IMR-90 (cell line): ENCODE results near the gene INTS6L. TPM values are rescaled to one million over a fixed set of nuclear protein-coding genes. Genes with fewer than 3 reads are reported as not detected.

Source experiments
- ATAC-seq: fragments of 200-7000 bp; cut with Tn5 transposase; 2 replicates; pipeline ENCODE4 v1.9.1; 2020; ENCODE audit warnings: low read depth, mild to moderate bottlenecking, moderate library complexity
- BruUV-seq: library from RNA; stranded (reverse); fragments of 400-500 nt; replicated peaks from 2 replicates; lab custom pipeline; 2021; lab: Mats Ljungman, UMichigan
- CTCF ChIA-PET: fragments of 300-600 bp; formaldehyde crosslinking; extraction: SDS; loops from one replicate; lab custom pipeline; 2021; ENCODE audit warnings: antibody characterized with exemption; lab: Yijun Ruan, JAX
- POLR2A ChIA-PET: fragments of 300-600 bp; sonication (Branson Sonifier 250); formaldehyde crosslinking; loops from one replicate; lab custom pipeline; 2022; ENCODE audit warnings: antibody characterized with exemption; ENCODE audit not compliant: unreplicated experiment; lab: Charles Lee
- DNase-seq: peaks from one replicate; pipeline ENCODE4 v3.0.0; 2013
- H2AFZ ChIP-seq: replicated peaks from 2 replicates; pipeline ENCODE3; 2013; ENCODE audit warnings: low read length, mild to moderate bottlenecking; ENCODE audit not compliant: poor library complexity
- H2AK5ac ChIP-seq: 2 replicates; pipeline ENCODE4 v1.6.1; 2013; ENCODE audit warnings: low read depth, low read length, inconsistent platforms
- H2AK9ac ChIP-seq: replicated peaks from 2 replicates; pipeline ENCODE3; 2013; ENCODE audit warnings: mild to moderate bottlenecking, low read depth, low read length, moderate library complexity; ENCODE audit not compliant: poor library complexity
- H2BK120ac ChIP-seq: 2 replicates; pipeline ENCODE4 v1.6.1; 2013; ENCODE audit warnings: low read depth, low read length, inconsistent platforms
- H2BK15ac ChIP-seq: 3 replicates; pipeline ENCODE4 v1.6.1; 2013; ENCODE audit warnings: low read depth, low read length, inconsistent platforms
- H2BK20ac ChIP-seq: 2 replicates; pipeline ENCODE4 v1.6.1; 2013; ENCODE audit warnings: low read depth, mild to moderate bottlenecking, inconsistent platforms, low read length, moderate library complexity
- H2BK5ac ChIP-seq: 2 replicates; pipeline ENCODE4 v1.6.1; 2013; ENCODE audit warnings: mild to moderate bottlenecking, low read depth, low read length, inconsistent platforms; ENCODE audit not compliant: poor library complexity, severe bottlenecking
- H3K14ac ChIP-seq: replicated peaks from 2 replicates; pipeline ENCODE4 v1.6.1; 2013; ENCODE audit warnings: low read depth, low read length, inconsistent platforms
- H3K18ac ChIP-seq: 2 replicates; pipeline ENCODE4 v1.6.1; 2013; ENCODE audit warnings: low read depth, low read length, control low read depth
- H3K23ac ChIP-seq: 2 replicates; pipeline ENCODE4 v1.6.1; 2013; ENCODE audit warnings: low read depth, low read length, inconsistent platforms
- H3K27ac ChIP-seq: 2 replicates; pipeline ENCODE4 v1.5.1; 2013; ENCODE audit warnings: mild to moderate bottlenecking, control low read depth, low read length; ENCODE audit not compliant: insufficient read depth
- H3K27me3 ChIP-seq: 2 replicates; pipeline ENCODE4 v1.6.1; 2013; ENCODE audit warnings: low read length; ENCODE audit not compliant: control insufficient read depth, insufficient read depth
- H3K36me3 ChIP-seq: 2 replicates; pipeline ENCODE4 v1.6.1; 2013; ENCODE audit warnings: low read length, mixed read lengths; ENCODE audit not compliant: control insufficient read depth, insufficient read depth
- H3K4ac ChIP-seq: 2 replicates; pipeline ENCODE4 v1.6.1; 2013; ENCODE audit warnings: low read depth, low read length, inconsistent platforms
- H3K4me1 ChIP-seq: 2 replicates; pipeline ENCODE4 v1.6.1; 2013; ENCODE audit warnings: low read length, mixed read lengths; ENCODE audit not compliant: control insufficient read depth, insufficient read depth
- H3K4me2 ChIP-seq: 2 replicates; pipeline ENCODE4 v1.6.1; 2013; ENCODE audit warnings: low read depth, mild to moderate bottlenecking, control low read depth, low read length, moderate library complexity
- H3K4me3 ChIP-seq: 2 replicates; pipeline ENCODE4 v1.5.1; 2013; ENCODE audit warnings: low read depth, mild to moderate bottlenecking, control low read depth, low read length, moderate library complexity; ENCODE audit not compliant: insufficient read depth
- H3K56ac ChIP-seq: 2 replicates; pipeline ENCODE4 v1.6.1; 2013; ENCODE audit warnings: low read length, inconsistent platforms; ENCODE audit not compliant: insufficient read depth; ENCODE audit errors: extremely low read depth
- H3K79me1 ChIP-seq, 2 experiments: 2 replicates each; pipeline ENCODE4 v1.6.1; 2013; ENCODE audit warnings: low read length in 2 of 2, inconsistent platforms in 1 of 2, low read depth in 1 of 2
- H3K9ac ChIP-seq: 2 replicates; pipeline ENCODE4 v1.6.1; 2013; ENCODE audit warnings: low read depth, low read length, control low read depth
- H3K9me1 ChIP-seq: 2 replicates; pipeline ENCODE4 v1.6.1; 2013; ENCODE audit warnings: low read length, inconsistent platforms; ENCODE audit not compliant: insufficient read depth
- H3K9me3 ChIP-seq: 2 replicates; pipeline ENCODE4 v1.6.1; 2013; ENCODE audit warnings: low read length; ENCODE audit not compliant: control insufficient read depth, insufficient read depth
- H4K20me1 ChIP-seq: 2 replicates; pipeline ENCODE4 v1.6.1; 2013; ENCODE audit warnings: low read length, inconsistent platforms; ENCODE audit not compliant: insufficient read depth
- H4K5ac ChIP-seq: 2 replicates; pipeline ENCODE4 v1.6.1; 2013; ENCODE audit warnings: mild to moderate bottlenecking, low read depth, low read length, control low read depth
- H4K8ac ChIP-seq, 2 experiments: 2 replicates each; pipeline ENCODE4 v1.6.1; 2013; ENCODE audit warnings: low read depth in 2 of 2, low read length in 2 of 2, control low read depth in 1 of 2, inconsistent platforms in 1 of 2
- H4K91ac ChIP-seq: 2 replicates; pipeline ENCODE4 v1.6.1; 2013; ENCODE audit warnings: low read depth, low read length, inconsistent platforms; ENCODE audit not compliant: insufficient read depth
- BHLHE40 ChIP-seq: fragments of 150-350 bp; IDR thresholded peaks from 2 replicates; pipeline ENCODE4 v1.6.1; 2016; ENCODE audit warnings: mild to moderate bottlenecking, low read depth, low read length
- CEBPB ChIP-seq: IDR thresholded peaks from 2 replicates; pipeline ENCODE4 v1.6.1; 2012; ENCODE audit warnings: low read depth, low read length, improper control_type of control experiment
- CHD1 ChIP-seq: IDR thresholded peaks from 2 replicates; pipeline ENCODE4 v1.6.1; 2012; ENCODE audit warnings: low read depth, low read length, improper control_type of control experiment
- CTCF ChIP-seq: conservative IDR thresholded peaks from 2 replicates; pipeline ENCODE4 v1.5.1; 2012; ENCODE audit warnings: mild to moderate bottlenecking, low read depth, low read length, improper control_type of control experiment
- ELK1 ChIP-seq: fragments of 150-350 bp; IDR thresholded peaks from 2 replicates; pipeline ENCODE4 v1.6.1; 2016; ENCODE audit warnings: low read depth, mild to moderate bottlenecking, low read length, moderate library complexity, borderline replicate concordance
- FOS ChIP-seq: fragments of 150-350 bp; IDR thresholded peaks from 2 replicates; pipeline ENCODE4 v1.6.1; 2016; ENCODE audit warnings: low read depth, low read length
- MAFK ChIP-seq: IDR thresholded peaks from 2 replicates; pipeline ENCODE4 v1.6.1; 2012; ENCODE audit warnings: low read depth, low read length, improper control_type of control experiment
- MAZ ChIP-seq: IDR thresholded peaks from 2 replicates; pipeline ENCODE4 v1.6.1; 2012; ENCODE audit warnings: low read depth, mild to moderate bottlenecking, low read length, improper control_type of control experiment, moderate library complexity, borderline replicate concordance
- MXI1 ChIP-seq: IDR thresholded peaks from 2 replicates; pipeline ENCODE4 v1.6.1; 2012; ENCODE audit warnings: low read depth, mild to moderate bottlenecking, low read length, moderate library complexity, borderline replicate concordance
- NFE2L2 ChIP-seq: fragments of 150-350 bp; IDR thresholded peaks from 2 replicates; pipeline ENCODE4 v1.6.1; 2016; ENCODE audit warnings: low read depth, mild to moderate bottlenecking, low read length
- POLR2A ChIP-seq: IDR thresholded peaks from 2 replicates; pipeline ENCODE4 v1.6.1; 2012; ENCODE audit warnings: mild to moderate bottlenecking, low read depth, low read length
- RAD21 ChIP-seq: IDR thresholded peaks from 2 replicates; pipeline ENCODE4 v1.6.1; 2012; ENCODE audit warnings: low read length, improper control_type of control experiment
- RCOR1 ChIP-seq: IDR thresholded peaks from 2 replicates; pipeline ENCODE4 v1.6.1; 2012; ENCODE audit warnings: mild to moderate bottlenecking, low read length, improper control_type of control experiment; ENCODE audit not compliant: insufficient replicate concordance
- RFX5 ChIP-seq: IDR thresholded peaks from 2 replicates; pipeline ENCODE4 v1.8.0; 2012; ENCODE audit warnings: low read depth, mild to moderate bottlenecking, low read length, moderate library complexity
- SMC3 ChIP-seq: fragments of 150-350 bp; IDR thresholded peaks from 2 replicates; pipeline ENCODE4 v1.6.1; 2016; ENCODE audit warnings: low read depth, mild to moderate bottlenecking, antibody characterized with exemption, low read length, moderate library complexity
- USF2 ChIP-seq: fragments of 150-350 bp; IDR thresholded peaks from 2 replicates; pipeline ENCODE4 v1.6.1; 2017; ENCODE audit warnings: mild to moderate bottlenecking, antibody characterized with exemption, low read length, low read depth
- WGBS, 2 experiments: methylation state at CpG; one replicate each; pipeline versions ENCODE4 v1.1.5 to v1.1.7; 2013; ENCODE audit warnings: missing lambda C conversion rate in 2 of 2; ENCODE audit not compliant: insufficient read length in 1 of 2; ENCODE audit errors: extremely low coverage in 2 of 2; 5-methylcytosine and 5-hydroxymethylcytosine counted together
- dilution Hi-C: fragments of 300-500 bp; cut with HindIII; formaldehyde crosslinking; loops from one replicate; pipeline ENCODE4 v1.14.3; 2018; ENCODE audit warnings: low sequenced_read_pairs; ENCODE audit not compliant: unreplicated experiment
- in situ Hi-C: fragments of 300-500 bp; cut with MboI; formaldehyde crosslinking; loops from 3 replicates; pipeline ENCODE4 v1.14.3; 2019; ENCODE audit warnings: low sequenced_read_pairs, inconsistent platforms, mixed read lengths
- intact Hi-C: fragments of 100-400 bp; cut with micrococcal nuclease; formaldehyde crosslinking; loops from 2 replicates; pipeline ENCODE4 v1.10.0; 2022
- polyA plus RNA-seq, 3 experiments: library from polyadenylated mRNA; depleted of rRNA; stranded (reverse); fragments of >200 nt; gene quantifications; 2 replicates each; pipeline ENCODE4 v1.2.3, GENCODE V29; 2012; ENCODE audit warnings: low replicate concordance in 1 of 3
- total RNA-seq: library from RNA; depleted of rRNA; stranded (reverse); fragments of >200 nt; gene quantifications from 2 replicates; pipeline ENCODE4 v1.2.3, GENCODE V29; 2012

Gene INTS6L
- total and polyA plus RNA-seq, 2 of the 4 experiments (the other 2 are of a cell fraction) = 2.7 to 5.1 TPM

- Histone ChIP-seq H3K4ac (no peak overlapping the region), H3K4me1 (no peaks in the 10 kb centered on the region), H3K14ac (no peak overlapping the region), H3K4me3 (no peak overlapping the region), H3K4me2 (no peak overlapping the region), H4K8ac (no peak overlapping the region), H2BK120ac (no peak overlapping the region), H2BK15ac (no peak overlapping the region), H3K79me1 (no peaks in the 10 kb centered on the region), H2AK9ac (no peak overlapping the region), H3K23ac (no peak overlapping the region), H4K20me1 (no peaks in the 10 kb centered on the region), H3K18ac (no peak overlapping the region), H3K27ac (no peak overlapping the region), H2AFZ (no peak overlapping the region), H2AK5ac (no peak overlapping the region), H4K5ac (no peak overlapping the region), H3K9ac (no peak overlapping the region), H3K36me3 (no peaks in the 10 kb centered on the region), H2BK5ac (no peak overlapping the region), H3K9me3 (no peaks in the 10 kb centered on the region), H3K56ac (no peak overlapping the region), H2BK20ac (no peak overlapping the region), H3K9me1 (no peaks in the 10 kb centered on the region), H3K27me3 (no peaks in the 10 kb centered on the region), H4K91ac (no peak overlapping the region)
- no peak for ATAC-seq
- CTCF ChIA-PET = no interaction called here
- no peak for DNase-seq
- no TSS peak for BruUV-seq
- TF ChIP-seq RCOR1 (no peak), RAD21 (no peak), BHLHE40 (no peak), USF2 (no peak), MXI1 (no peak), CEBPB (no peak), NFE2L2 (no peak), CTCF (no peak), FOS (no peak), MAFK (no peak), POLR2A (no peak), ELK1 (no peak), MAZ (no peak), SMC3 (no peak), RFX5 (no peak), CHD1 (no peak)
- no CpG with 5 or more reads among the region's 1 CpG for WGBS, 2 experiments
- intact Hi-C loops (no loop called here), in situ Hi-C loops (no loop called here), dilution Hi-C loops (no loop called here)
- POLR2A ChIA-PET = no interaction called here
Observed at GRCh38 chrX:135530097-135530496, 9.6 kb downstream of the INTS6L start.
